GM12873 (cell line): Measurements from ENCODE around the gene DIP2C.

Source experiments
- CTCF ChIP-seq: IDR thresholded peaks from 2 replicates; pipeline ENCODE4 v1.5.1; 2012; ENCODE audit warnings: low read depth, mild to moderate bottlenecking, moderate library complexity, low read length, control low read depth; ENCODE audit not compliant: insufficient read depth; ENCODE audit errors: missing control alignments

DIP2C gene

GRCh38 chr10:492836-493235, 196.6 kb downstream of the DIP2C start:
- no peak for TF ChIP-seq CTCF

GRCh38 chr10:491667-492424, 197.6 kb downstream of the DIP2C start:
- TF ChIP-seq CTCF: no peak

- TF ChIP-seq CTCF: no peak
Observed at GRCh38 chr10:490891-491571, 198.4 kb downstream of the DIP2C start.

DNA sequence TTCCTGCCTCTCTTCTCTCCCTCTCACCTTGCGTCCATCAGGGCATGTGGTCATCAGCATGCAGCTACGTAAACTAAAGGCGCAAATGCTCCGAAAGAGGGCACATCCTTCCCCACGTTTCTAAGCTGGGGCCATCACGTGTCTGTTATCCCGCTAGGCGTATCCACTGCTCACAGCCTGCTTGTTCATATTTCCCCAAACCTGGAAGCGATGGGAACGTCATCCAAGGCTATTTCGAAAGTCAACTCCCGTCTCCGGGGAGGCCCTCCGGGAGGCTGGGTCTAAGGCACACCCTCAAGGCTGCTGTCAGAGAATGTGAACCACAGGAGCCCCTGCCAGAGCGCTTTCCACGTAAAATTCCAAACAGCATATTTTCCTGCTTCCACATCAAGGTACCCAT, 199.2 kb downstream of the DIP2C start:
- no peak for TF ChIP-seq CTCF

DNA sequence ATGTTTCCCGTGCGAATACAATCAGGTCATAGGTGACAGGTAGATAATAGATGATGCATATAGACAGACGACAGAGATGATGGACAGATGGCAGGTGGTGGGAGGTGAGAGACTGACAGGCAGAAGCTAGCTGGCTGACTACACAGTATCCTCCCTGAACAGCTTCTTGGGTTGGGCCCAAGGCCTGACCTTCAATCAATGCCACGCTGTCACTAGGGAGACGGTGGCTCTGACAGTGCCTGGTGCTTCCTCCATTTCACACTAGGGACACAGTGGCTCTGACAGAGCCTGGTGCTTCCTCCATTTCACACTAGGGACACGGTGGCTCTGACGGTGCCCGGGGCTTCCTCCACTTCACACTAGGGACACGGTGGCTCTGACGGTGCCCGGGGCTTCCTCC, 200.1 kb downstream of the DIP2C start:
- TF ChIP-seq CTCF: no peak

DNA sequence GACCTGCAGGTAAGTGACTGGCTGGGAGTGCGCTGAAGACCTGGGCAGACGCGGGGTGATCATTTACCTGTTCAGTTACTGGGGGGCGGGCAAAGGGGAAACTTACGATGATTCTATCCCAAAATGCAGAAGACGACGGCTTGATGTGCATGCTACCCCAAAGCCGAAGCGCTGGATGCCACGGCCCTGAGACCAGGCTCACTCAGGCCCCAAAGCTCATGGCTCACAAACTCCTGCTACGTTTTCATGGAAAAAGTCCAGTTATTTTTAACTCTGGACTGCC, 200.6 kb downstream of the DIP2C start:
- no peak for TF ChIP-seq CTCF

GRCh38 chr10:488081-488932, 201.2 kb downstream of the DIP2C start:
- TF ChIP-seq CTCF: no peak
